Kidney capillary endothelial cell (primary cell): ENCODE data around the gene SLC38A11.
"Not testable (repeated sequence)": the region's sequence is repeated elsewhere in the genome, so short reads cannot be mapped to it uniquely, and the experiment has no call there.

ENCODE experiments used
- DNase-seq: peaks from one replicate; pipeline ENCODE4 v3.0.0-alpha.2; 2018; ENCODE audit warnings: low spot score

SLC38A11 gene

GRCh38 chr2:164877927-164878326, 77.4 kb downstream of the SLC38A11 start:
- no peak for DNase-seq

- DNase-seq, result no peak
Measured at GRCh38 chr2:164877169-164877568, 78.2 kb downstream of the SLC38A11 start.

DNA sequence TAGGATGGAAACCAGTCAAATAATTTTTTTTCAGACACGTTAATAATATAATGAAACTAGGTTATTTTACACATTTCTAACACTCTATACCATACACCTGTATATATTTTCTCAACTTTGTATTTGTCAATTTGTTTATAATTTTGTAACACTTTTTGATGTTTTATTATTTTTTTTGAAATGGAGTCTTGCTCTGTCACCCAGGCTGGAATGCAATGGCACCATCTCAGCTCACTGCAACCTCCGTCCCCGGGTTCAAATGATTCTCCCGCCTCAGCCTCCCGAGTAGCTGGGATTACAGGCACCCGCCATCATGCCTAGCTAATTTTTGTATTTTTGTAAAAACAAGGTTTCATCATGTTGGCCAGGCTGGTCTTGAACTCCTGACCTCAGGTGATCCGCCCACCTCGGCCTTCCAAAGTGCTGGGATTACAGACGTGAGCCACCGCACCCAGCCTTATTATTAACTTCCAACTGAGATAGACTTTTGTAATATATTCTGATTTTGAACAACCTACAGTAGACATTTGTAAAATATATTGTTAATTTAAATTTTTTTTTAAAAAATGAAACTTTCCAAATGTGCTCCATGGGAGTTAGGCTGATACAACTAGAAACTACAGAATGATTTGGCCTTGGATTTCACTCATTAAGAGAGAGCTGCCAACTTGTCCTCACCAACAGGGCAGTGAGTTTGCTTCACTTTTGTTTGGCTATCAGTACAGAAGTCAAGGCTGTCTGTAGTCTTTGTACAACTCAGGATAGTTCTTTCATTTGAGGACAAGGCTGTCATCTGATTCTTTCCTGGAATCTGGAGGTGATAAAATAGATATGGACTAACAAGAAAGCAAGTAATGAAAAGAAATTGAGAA, 79.8 kb downstream of the SLC38A11 start:
- no peak for DNase-seq

- no peak for DNase-seq
Measured at GRCh38 chr2:164873210-164873908, 82.0 kb downstream of the SLC38A11 start.

DNA sequence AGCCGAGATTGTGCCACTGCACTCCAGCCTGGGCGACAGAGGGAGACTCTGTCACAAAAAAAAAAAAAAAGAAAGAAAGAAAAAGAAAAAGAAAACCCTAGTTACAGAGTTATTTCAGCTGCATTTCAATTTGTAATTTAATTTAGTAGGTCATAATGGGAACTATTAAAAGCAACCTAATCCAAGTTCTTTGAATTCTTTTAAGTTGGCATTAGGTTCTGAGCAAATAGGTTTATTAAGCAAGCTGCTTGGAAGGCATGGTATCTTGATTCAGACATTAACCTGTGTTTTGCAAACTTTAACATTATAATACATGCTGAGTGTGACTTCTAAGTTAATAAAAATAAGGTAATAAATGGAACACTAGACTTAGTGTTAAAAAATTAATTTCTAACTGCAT, 83.9 kb downstream of the SLC38A11 start:
- no peak for DNase-seq

GRCh38 chr2:164869420-164869772, 85.9 kb downstream of the SLC38A11 start:
- no peak for DNase-seq

DNA sequence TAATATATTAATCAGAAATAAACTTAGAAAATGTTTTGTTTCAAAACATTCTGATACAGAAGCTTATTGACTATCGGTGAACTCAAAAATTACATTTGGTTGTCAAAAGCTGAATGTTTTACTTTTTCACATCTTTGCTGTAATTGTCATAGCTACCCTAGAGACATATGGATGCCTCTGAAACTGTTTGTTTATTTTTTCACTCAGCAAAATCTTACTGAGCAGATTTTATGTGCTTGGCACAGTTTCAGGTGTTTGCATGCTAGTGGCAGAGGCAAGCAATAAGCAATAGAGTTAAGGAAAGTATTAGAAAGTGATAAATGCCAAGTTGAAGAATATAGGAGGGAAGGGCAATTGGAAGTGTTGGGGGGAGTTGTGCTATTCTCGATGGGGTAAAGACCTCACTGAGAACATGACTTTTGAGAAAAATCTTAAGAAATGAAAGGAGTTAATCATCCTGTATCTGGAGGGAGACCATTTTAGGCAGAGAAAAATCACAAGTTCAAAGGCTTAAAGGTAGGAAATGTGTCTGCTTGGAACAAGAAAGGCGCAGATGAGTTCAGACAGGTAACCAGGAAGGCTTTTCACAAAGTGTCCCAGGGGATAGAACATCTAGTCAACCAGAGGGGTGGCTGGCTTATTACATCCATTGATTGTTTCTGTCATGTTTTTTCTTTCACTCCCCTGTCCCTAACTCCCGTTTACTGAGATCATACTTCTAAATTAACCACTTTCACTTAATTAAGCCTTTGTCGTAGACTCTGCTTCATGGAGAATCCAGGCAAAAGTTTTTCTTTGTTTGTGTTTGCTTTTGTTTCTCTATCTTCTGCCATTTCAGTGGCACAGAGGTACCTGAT, 86.5 kb downstream of the SLC38A11 start:
- no peak for DNase-seq

DNA sequence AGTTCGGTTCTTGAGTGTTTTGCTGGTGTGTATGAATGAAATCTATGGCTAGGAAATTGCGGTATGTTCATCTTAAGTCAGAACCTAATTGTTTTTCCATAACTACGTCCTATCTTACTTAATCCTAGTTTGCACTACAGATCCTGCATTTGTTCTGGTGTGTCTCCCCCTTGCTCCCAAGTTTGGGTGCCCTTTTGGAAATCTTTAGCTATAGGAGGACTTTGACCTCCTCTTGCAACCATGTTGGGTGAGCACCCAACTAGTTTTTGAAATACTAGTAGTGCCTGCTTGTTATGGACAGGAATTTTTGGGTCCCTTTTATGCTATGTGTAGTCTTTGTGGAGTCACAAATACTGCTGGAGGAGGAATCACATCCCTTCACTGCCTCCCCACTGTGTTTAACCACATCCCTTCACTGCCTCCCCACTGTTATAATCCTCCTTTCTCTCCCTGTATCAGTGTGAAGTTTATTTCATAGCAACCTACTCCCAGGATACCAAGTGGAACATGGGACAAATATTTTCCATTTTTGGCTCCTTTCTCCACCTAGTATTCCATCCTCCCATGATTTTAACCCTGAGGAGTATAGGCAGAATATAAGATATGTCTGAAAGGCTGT, 87.4 kb downstream of the SLC38A11 start:
- DNase-seq, result no peak

DNA sequence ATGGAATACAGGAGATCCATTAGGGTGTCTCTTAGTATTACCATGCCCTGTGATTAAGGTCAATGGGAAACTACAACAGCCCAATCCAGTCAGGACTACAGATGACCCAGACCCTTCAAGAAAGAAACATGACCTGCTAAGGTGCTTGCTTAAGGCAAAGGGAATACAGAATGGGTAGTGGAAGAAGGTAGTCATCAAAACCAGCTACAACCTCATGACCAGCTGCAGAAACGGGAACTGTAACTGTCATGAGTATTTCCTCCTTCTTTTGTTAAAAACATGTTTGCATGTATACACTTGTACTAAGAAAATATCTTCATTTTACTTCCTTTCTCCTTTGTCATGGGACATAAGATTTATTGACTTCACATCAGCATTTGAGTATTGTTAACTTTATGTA, 88.9 kb downstream of the SLC38A11 start:
- DNase-seq, result not testable (repeated sequence)

DNA sequence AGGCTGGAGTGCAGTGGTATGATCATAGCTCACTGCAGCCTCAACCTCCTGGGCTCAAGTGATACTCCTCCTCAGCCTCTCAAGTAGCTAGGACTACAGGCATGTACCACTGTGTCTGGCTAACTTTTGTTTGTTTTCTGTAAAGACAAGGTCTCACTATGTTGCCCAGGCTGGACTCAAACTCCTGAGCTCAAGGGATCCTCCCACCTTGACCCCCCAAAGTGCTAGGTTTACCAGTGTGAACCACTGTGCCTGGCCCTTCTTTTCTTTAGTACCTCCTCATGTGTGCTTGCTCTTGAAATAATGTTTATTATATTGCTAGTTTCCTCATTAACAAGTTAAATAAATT, 94.7 kb downstream of the SLC38A11 start:
- no peak for DNase-seq

- DNase-seq, result not testable (repeated sequence)
Measured at GRCh38 chr2:164859906-164860693, 95.2 kb downstream of the SLC38A11 start.

DNA sequence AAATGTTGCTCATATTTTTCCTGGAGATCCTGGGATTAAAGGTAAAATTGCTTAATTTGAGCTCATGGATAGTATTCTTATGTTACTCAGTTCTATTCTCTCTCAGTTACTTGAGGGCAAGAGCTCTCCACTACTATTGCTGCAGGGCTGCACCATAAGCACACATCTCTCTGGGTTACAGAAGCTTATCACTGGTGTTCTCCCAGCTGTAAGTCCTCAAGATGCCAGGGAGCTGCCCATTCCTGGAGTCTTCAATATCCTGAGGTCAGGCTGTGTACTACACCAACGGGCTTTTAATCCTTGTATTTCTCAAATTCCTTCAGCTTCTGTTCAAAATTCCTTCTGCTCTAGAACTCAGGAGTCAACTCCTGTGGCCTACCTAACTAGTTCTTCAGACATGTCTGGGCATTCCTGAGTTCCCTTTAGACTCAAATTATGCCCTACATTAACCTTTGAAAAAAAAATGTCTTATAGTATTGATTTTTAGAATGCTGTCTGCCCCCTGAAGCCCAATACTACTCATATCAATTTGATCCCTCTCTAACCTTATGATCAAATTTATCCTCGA, 96.0 kb downstream of the SLC38A11 start:
- no peak for DNase-seq

GRCh38 chr2:164852086-164852485, 103.2 kb downstream of the SLC38A11 start:
- DNase-seq, result no peak

DNA sequence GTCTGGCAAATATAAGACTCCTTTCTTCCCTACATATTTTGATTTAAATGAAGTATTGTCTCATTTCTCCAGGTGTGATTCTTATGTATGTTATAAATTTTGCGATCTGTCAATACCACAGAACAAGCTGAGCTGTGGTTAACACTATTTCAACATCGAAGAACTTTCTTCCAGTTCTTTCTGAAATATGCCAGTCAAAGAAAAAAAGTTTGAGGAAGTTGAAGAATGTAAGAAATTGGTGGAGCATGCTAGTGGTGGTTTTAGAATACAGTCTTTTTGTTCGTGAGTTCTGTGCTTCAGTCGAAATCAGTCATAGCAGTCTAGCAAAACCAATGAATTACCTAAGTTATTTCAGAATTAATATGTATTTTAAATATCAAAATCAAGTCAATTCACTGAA, 105.1 kb downstream of the SLC38A11 start:
- no peak for DNase-seq

GRCh38 chr2:164849506-164849905, 105.8 kb downstream of the SLC38A11 start:
- no peak for DNase-seq

DNA sequence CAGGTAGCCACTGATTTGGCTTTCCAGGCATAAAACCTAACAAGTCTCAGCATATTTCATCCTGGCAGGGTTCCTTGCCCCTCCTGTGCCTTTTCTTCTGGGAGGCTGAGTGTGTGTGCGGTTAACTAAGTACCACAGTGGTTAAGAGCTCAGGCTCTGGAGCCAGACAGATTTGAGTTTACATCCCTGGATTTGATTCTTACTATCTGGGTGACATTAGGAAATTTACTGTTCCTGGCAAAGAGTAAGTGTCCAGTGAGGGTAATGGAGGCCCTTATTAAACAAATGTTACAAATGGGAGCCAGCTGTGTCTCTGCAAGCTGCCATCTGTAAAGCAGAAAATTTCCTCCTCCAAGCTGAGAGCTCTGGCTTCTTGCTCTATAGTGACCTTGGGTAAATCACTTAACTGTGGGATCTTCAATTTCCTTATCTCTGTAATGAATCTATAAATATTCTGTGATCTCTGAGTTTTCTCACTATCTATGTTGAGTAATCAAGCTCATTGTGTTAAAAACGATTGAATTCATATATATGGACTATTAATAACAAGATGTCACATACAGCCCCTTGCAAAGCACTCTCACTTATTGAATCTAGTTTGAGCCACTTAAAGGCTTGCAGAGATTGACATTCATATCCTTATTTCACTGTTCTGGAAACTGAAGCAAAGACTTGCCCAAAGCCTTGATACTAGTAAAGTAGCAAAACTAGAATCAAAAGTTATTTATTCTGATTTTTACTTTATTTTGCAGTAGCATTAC, 107.2 kb downstream of the SLC38A11 start:
- DNase-seq, result no peak

GRCh38 chr2:164847291-164847690, 108.0 kb downstream of the SLC38A11 start:
- no peak for DNase-seq

- DNase-seq, result no peak
Measured at GRCh38 chr2:164846276-164846675, 109.0 kb downstream of the SLC38A11 start.
